ENCODE measurements around the gene NOL4L. TPM values are rescaled to one million over a fixed set of nuclear protein-coding genes. Genes with fewer than 3 reads are reported as not detected.

Gene NOL4L
- total RNA-seq, 2 donors from 2014 or later = 39.6 to 50.7 TPM

GRCh38 chr20:32575227-32575581 is 9.9 kb downstream of the NOL4L start:
- no peaks in the 10 kb centered on the region for H3K9me3 Mint-ChIP-seq
- Histone ChIP-seq H3K36me3 (ENCODE audit: control insufficient read depth, insufficient read depth, low read length) (no peaks in the 10 kb centered on the region), H3K4me1 (ENCODE audit: control insufficient read depth, insufficient read depth, low read length) (no peaks in the 10 kb centered on the region), H3K9ac (ENCODE audit: extremely low read depth, low read length, poor library complexity, severe bottlenecking) (no peak overlapping the region), H3K27me3 (ENCODE audit: control insufficient read depth, insufficient read depth, low read length, poor library complexity, severe bottlenecking) (no peaks in the 10 kb centered on the region), H3K4me3 (ENCODE audit: low read length) (no peak overlapping the region), H3K9me3 (ENCODE audit: control insufficient read depth, low read length) (no peaks in the 10 kb centered on the region), H3K27ac (ENCODE audit: low read depth, low read length) (no peak overlapping the region)
- peaks cover 10% of the 10 kb centered on the region for H3K4me1 Mint-ChIP-seq
- H3K4me3 Mint-ChIP-seq = no peak overlapping the region
- WGBS, 2 experiments (ENCODE audit: insufficient coverage in 1 of 2, insufficient read length in 1 of 2) = 90 to 92% methylated on average over 9 of the region's 9 CpGs
- no peak overlapping the region for H3K27ac Mint-ChIP-seq
- no peak for TF ChIP-seq CTCF (conservative IDR thresholded peaks at IDR 0.05)
- H3K27me3 Mint-ChIP-seq (ENCODE audit: insufficient read depth) = peaks cover 3% of the 10 kb centered on the region
- H3K36me3 Mint-ChIP-seq (ENCODE audit: low read depth) = no peaks in the 10 kb centered on the region
- no peak for DNase-seq

- Mint-ChIP-seq H3K4me1 (peaks cover 12% of the 10 kb centered on the region), H3K36me3 (ENCODE audit: low read depth) (no peaks in the 10 kb centered on the region), H3K9me3 (no peaks in the 10 kb centered on the region), H3K27me3 (ENCODE audit: insufficient read depth) (peaks cover 3% of the 10 kb centered on the region), H3K4me3 (no peak overlapping the region), H3K27ac (peak overlapping the region; percentile 43)
- no peaks in the 10 kb centered on the region for H3K36me3 ChIP-seq (ENCODE audit: control insufficient read depth, insufficient read depth, low read length)
- no peak overlapping the region for H3K4me3 ChIP-seq (ENCODE audit: low read length)
- no peaks in the 10 kb centered on the region for H3K9me3 ChIP-seq (ENCODE audit: control insufficient read depth, low read length)
- H3K9ac ChIP-seq (ENCODE audit: extremely low read depth, low read length, poor library complexity, severe bottlenecking) = no peak overlapping the region
- peaks cover 1% of the 10 kb centered on the region for H3K4me1 ChIP-seq (ENCODE audit: control insufficient read depth, insufficient read depth, low read length)
- no peaks in the 10 kb centered on the region for H3K27me3 ChIP-seq (ENCODE audit: control insufficient read depth, insufficient read depth, low read length, poor library complexity, severe bottlenecking)
- TF ChIP-seq CTCF (conservative IDR thresholded peaks at IDR 0.05) = no peak
- 72 to 73% methylated on average over 24 to 34 of the region's 34 CpGs for WGBS, 2 experiments (ENCODE audit: insufficient coverage in 1 of 2, insufficient read length in 1 of 2)
- DNase-seq = peak; percentile 82
- no peak overlapping the region for H3K27ac ChIP-seq (ENCODE audit: low read depth, low read length)
These were observed 10.6 kb downstream of the NOL4L start for GRCh38 chr20:32574296-32575226.

- Histone ChIP-seq H3K4me3 (ENCODE audit: low read length) (no peak overlapping the region), H3K9me3 (ENCODE audit: control insufficient read depth, low read length) (no peaks in the 10 kb centered on the region), H3K4me1 (ENCODE audit: control insufficient read depth, insufficient read depth, low read length) (peaks cover 8% of the 10 kb centered on the region), H3K27ac (ENCODE audit: low read depth, low read length) (no peak overlapping the region), H3K27me3 (ENCODE audit: control insufficient read depth, insufficient read depth, low read length, poor library complexity, severe bottlenecking) (no peaks in the 10 kb centered on the region), H3K9ac (ENCODE audit: extremely low read depth, low read length, poor library complexity, severe bottlenecking) (no peak overlapping the region), H3K36me3 (ENCODE audit: control insufficient read depth, insufficient read depth, low read length) (no peaks in the 10 kb centered on the region)
- 90 to 93% methylated on average over 3 to 6 of the region's 6 CpGs for WGBS, 2 experiments (ENCODE audit: insufficient coverage in 1 of 2, insufficient read length in 1 of 2)
- Mint-ChIP-seq H3K27me3 (ENCODE audit: insufficient read depth) (peaks cover 3% of the 10 kb centered on the region), H3K4me1 (peaks cover 19% of the 10 kb centered on the region), H3K9me3 (no peaks in the 10 kb centered on the region), H3K36me3 (ENCODE audit: low read depth) (no peaks in the 10 kb centered on the region), H3K4me3 (no peak overlapping the region), H3K27ac (peak overlapping the region; percentile 43)
- no peak for TF ChIP-seq CTCF (conservative IDR thresholded peaks at IDR 0.05)
- DNase-seq = no peak
These were observed 11.8 kb downstream of the NOL4L start for GRCh38 chr20:32573167-32573851.

All from endodermal cell (in vitro differentiated cells).